HCT116 (cell line): ENCODE measurements around the gene PPFIA2. TPM values are rescaled to one million over a fixed set of nuclear protein-coding genes. Genes with fewer than 3 reads are reported as not detected.

Experiments used
- ATAC-seq: fragments of 200-7000 bp; cut with Tn5 transposase; 2 replicates; pipeline ENCODE4 v1.9.1; 2020; ENCODE audit warnings: mild to moderate bottlenecking, moderate library complexity
- BruUV-seq: library from RNA; stranded (reverse); fragments of 400-500 nt; replicated peaks from 2 replicates; lab custom pipeline; 2021; lab: Mats Ljungman, UMichigan
- CTCF ChIA-PET: fragments of 300-600 bp; sonication (Branson Sonifier 250); formaldehyde crosslinking; loops from one replicate; lab custom pipeline; 2021; ENCODE audit warnings: antibody characterized with exemption; lab: Charles Lee
- POLR2A ChIA-PET: fragments of 300-600, 350-600 bp; sonication (Branson Sonifier 250); formaldehyde crosslinking; loops from one replicate; lab custom pipeline; 2021; ENCODE audit warnings: antibody characterized with exemption; lab: Charles Lee
- RAD21 ChIA-PET, 2 experiments: fragments of 300-600 bp; sonication (Branson Sonifier 250); formaldehyde crosslinking; loops; one replicate each; lab custom pipeline; 2023; ENCODE audit warnings: low total read pairs in 2 of 2; ENCODE audit not compliant: uncharacterized antibody in 2 of 2, unreplicated experiment in 2 of 2, low non-redundant PET in 1 of 2; lab: Charles Lee
- DNase-seq: peaks from one replicate; pipeline ENCODE4 v3.0.0-alpha.2; 2010; ENCODE audit warnings: low read depth, low spot score
- H2AFZ ChIP-seq: fragments of 200-600 bp; shearing (Covaris generic), sonication (generic); 2 replicates; pipeline ENCODE4 v1.6.1; 2017; ENCODE audit warnings: low read depth, mixed run types, mixed read lengths, antibody characterized with exemption, low read length; ENCODE audit not compliant: poor library complexity, severe bottlenecking
- H3K27ac ChIP-seq: 2 replicates; pipeline ENCODE4 v1.5.1; 2012; ENCODE audit warnings: low read depth, low read length
- H3K27me3 ChIP-seq: fragments of 200-600 bp; sonication (generic); 2 replicates; pipeline ENCODE4 v1.6.1; 2016; ENCODE audit warnings: mixed run types, low read length, mixed read lengths; ENCODE audit not compliant: insufficient read depth
- H3K36me3 ChIP-seq, 2 experiments: fragments of 200-500 bp in 1 of 2; fragments of 200-600 bp in 1 of 2; sonication (Bioruptor generic) in 1 of 2; sonication (generic) in 1 of 2; 2 replicates each; pipeline versions ENCODE4 v1.5.1 to v1.6.1; 2014 to 2016; ENCODE audit warnings: low read length in 2 of 2, inconsistent platforms in 1 of 2, mixed read lengths in 1 of 2, mixed run types in 1 of 2; ENCODE audit not compliant: insufficient read depth in 2 of 2, control insufficient read depth in 1 of 2
- H3K4me1 ChIP-seq, 2 experiments: fragments of 200-600 bp in 1 of 2; sonication (generic) in 1 of 2; 2 replicates each; pipeline versions ENCODE4 v1.5.1 to v1.6.1; 2012 to 2017; ENCODE audit warnings: low read length in 2 of 2, inconsistent platforms in 1 of 2, mild to moderate bottlenecking in 1 of 2, mixed read lengths in 1 of 2, mixed run types in 1 of 2, moderate library complexity in 1 of 2; ENCODE audit not compliant: insufficient read depth in 2 of 2, control insufficient read depth in 1 of 2
- H3K4me2 ChIP-seq: fragments of 200-600 bp; sonication (generic); 2 replicates; pipeline ENCODE4 v1.6.1; 2017; ENCODE audit warnings: mixed run types, low read length, mixed read lengths
- H3K4me3 ChIP-seq, 2 experiments: fragments of 200-600 bp in 1 of 2; sonication (generic) in 1 of 2; replicated peaks in 1 of 2; 2 replicates each; pipeline ENCODE4 v1.5.1; 2011 to 2016; ENCODE audit warnings: low read length in 2 of 2, control low read depth in 1 of 2, low read depth in 1 of 2, mild to moderate bottlenecking in 1 of 2, mixed read lengths in 1 of 2, mixed run types in 1 of 2
- H3K79me2 ChIP-seq: fragments of 200-600 bp; sonication (generic); 2 replicates; pipeline ENCODE4 v1.6.1; 2017; ENCODE audit warnings: mild to moderate bottlenecking, mixed run types, low read length, moderate library complexity, mixed read lengths; ENCODE audit not compliant: insufficient read depth
- H3K9ac ChIP-seq: fragments of 200-600 bp; sonication (generic); 2 replicates; pipeline ENCODE4 v1.6.1; 2016; ENCODE audit warnings: low read length, mixed read lengths
- H3K9me2 ChIP-seq: fragments of 200-600 bp; sonication (generic), shearing (Covaris generic); 2 replicates; pipeline ENCODE4 v1.6.1; 2017; ENCODE audit warnings: mixed run types, mild to moderate bottlenecking, moderate library complexity; ENCODE audit not compliant: insufficient read depth
- H3K9me3 ChIP-seq, 2 experiments: fragments of 200-500 bp in 1 of 2; fragments of 200-600 bp in 1 of 2; sonication (Bioruptor generic) in 1 of 2; sonication (generic) in 1 of 2; 2 replicates each; pipeline ENCODE4 v1.6.1; 2014 to 2017; ENCODE audit warnings: low read length in 2 of 2, mixed read lengths in 2 of 2, inconsistent platforms in 1 of 2, low read depth in 1 of 2, mild to moderate bottlenecking in 1 of 2, mixed run types in 1 of 2, moderate library complexity in 1 of 2; ENCODE audit not compliant: control insufficient read depth in 1 of 2, insufficient read depth in 1 of 2
- H4K20me1 ChIP-seq: fragments of 200-600 bp; sonication (generic), shearing (Covaris generic); 2 replicates; pipeline ENCODE4 v1.6.1; 2017; ENCODE audit warnings: mixed run types, mild to moderate bottlenecking, moderate library complexity; ENCODE audit not compliant: insufficient read depth
- CBX3 ChIP-seq: IDR thresholded peaks from 2 replicates; pipeline ENCODE4 v1.6.1; 2012; ENCODE audit warnings: low read depth
- CTCF ChIP-seq, 3 experiments: fragments of 200-600 bp in 1 of 3; sonication (generic) in 1 of 3; IDR thresholded peaks in 2 of 3; conservative IDR thresholded peaks in 1 of 3; 2 replicates each; pipeline ENCODE4 v1.5.1; 2012 to 2017; ENCODE audit warnings: low read depth in 2 of 3, low read length in 2 of 3, antibody characterized with exemption in 1 of 3, borderline replicate concordance in 1 of 3, control low read depth in 1 of 3, mild to moderate bottlenecking in 1 of 3, mixed read lengths in 1 of 3, mixed run types in 1 of 3, moderate library complexity in 1 of 3; ENCODE audit not compliant: insufficient read depth in 1 of 3
- EZH2 ChIP-seq: fragments of 200-600 bp; sonication (generic); IDR thresholded peaks from 2 replicates; pipeline ENCODE4 v1.6.1; 2017; ENCODE audit warnings: antibody characterized with exemption, mixed run types
- EZH2phosphoT487 ChIP-seq: fragments of 200-600 bp; IDR thresholded peaks from 2 replicates; pipeline ENCODE4 v1.6.1; 2018; ENCODE audit warnings: antibody characterized with exemption, borderline replicate concordance
- FOSL1 ChIP-seq: IDR thresholded peaks from 2 replicates; pipeline ENCODE4 v1.6.1; 2012; ENCODE audit warnings: low read depth
- MAX ChIP-seq: IDR thresholded peaks from 2 replicates; pipeline ENCODE4 v1.6.1; 2012
- POLR2A ChIP-seq: IDR thresholded peaks from 2 replicates; pipeline ENCODE4 v1.7.0; 2011; ENCODE audit warnings: borderline replicate concordance; ENCODE audit not compliant: insufficient read depth, insufficient read length; ENCODE audit errors: extremely low read depth
- POLR2AphosphoS5 ChIP-seq: IDR thresholded peaks from 2 replicates; pipeline ENCODE4 v1.6.1; 2011; ENCODE audit warnings: mild to moderate bottlenecking, low read depth, low read length, moderate library complexity
- RAD21 ChIP-seq: IDR thresholded peaks from 2 replicates; pipeline ENCODE4 v1.6.1; 2012; ENCODE audit warnings: low read depth, mild to moderate bottlenecking
- REST ChIP-seq: IDR thresholded peaks from 2 replicates; pipeline ENCODE4 v1.6.1; 2012; ENCODE audit warnings: low read depth
- SIN3A ChIP-seq: IDR thresholded peaks from 2 replicates; pipeline ENCODE4 v1.6.1; 2012; ENCODE audit warnings: low read depth
- SP1 ChIP-seq: IDR thresholded peaks from 2 replicates; pipeline ENCODE4 v1.6.1; 2012; ENCODE audit warnings: low read depth
- SRF ChIP-seq: IDR thresholded peaks from 2 replicates; pipeline ENCODE4 v1.6.1; 2012; ENCODE audit warnings: low read depth
- YY1 ChIP-seq: IDR thresholded peaks from 2 replicates; pipeline ENCODE4 v1.6.1; 2011; ENCODE audit warnings: low read length, low read depth, moderate library complexity, mild to moderate bottlenecking; ENCODE audit not compliant: insufficient replicate concordance; ENCODE audit errors: extremely low read depth
- ZBTB33 ChIP-seq: IDR thresholded peaks from 2 replicates; pipeline ENCODE4 v1.6.1; 2011; ENCODE audit warnings: mild to moderate bottlenecking, low read length, moderate library complexity; ENCODE audit not compliant: insufficient replicate concordance; ENCODE audit errors: extremely low read depth
- ZFX ChIP-seq: fragments of 450-650 bp; IDR thresholded peaks from 2 replicates; pipeline ENCODE4 v1.6.1; 2017
- ZNF274 ChIP-seq: fragments of 200-500 bp; sonication (Bioruptor generic); IDR thresholded peaks from 2 replicates; pipeline ENCODE4 v1.6.1; 2014; ENCODE audit warnings: mild to moderate bottlenecking, low read depth, low read length, inconsistent platforms
- intact Hi-C: fragments of 100-400 bp; cut with micrococcal nuclease; formaldehyde crosslinking; loops from 2 replicates; pipeline ENCODE4 v1.10.0; 2022
- total RNA-seq: library from RNA; stranded (reverse); gene quantifications from one replicate; pipeline ENCODE4 v1.2.1, GENCODE V29; 2021; ENCODE audit not compliant: unreplicated experiment
- TF ChIP-seq, protein P1 (sequence below): IDR thresholded peaks from 2 replicates; pipeline ENCODE4 v1.6.1; 2012

PPFIA2 gene
- total RNA-seq, 1 experiment from 2014 or later, result not detected

DNA sequence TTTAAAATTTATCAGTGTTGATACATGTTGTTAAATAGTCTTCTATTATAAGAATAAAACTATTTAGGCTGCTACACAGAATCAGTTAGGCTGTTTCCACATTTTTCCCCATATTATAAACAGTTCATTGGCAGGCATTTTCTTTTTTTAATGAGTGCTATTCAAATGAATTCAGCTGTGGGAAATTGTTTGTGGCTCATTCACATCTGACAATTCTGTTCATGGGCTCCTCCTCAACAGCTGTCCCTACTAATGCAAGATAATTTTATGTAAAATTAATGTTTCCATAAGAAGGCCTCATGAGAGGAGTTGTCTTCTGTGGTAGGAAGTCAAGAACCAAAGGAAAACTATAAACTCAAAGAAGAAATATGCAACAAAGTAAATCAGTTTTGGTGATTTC, 218.0 kb downstream of the PPFIA2 start:
- Histone ChIP-seq H3K9me2 (no peaks in the 10 kb centered on the region), H3K27ac (no peak overlapping the region), H3K9ac (no peak overlapping the region), H3K36me3 (no peaks in the 10 kb centered on the region), H3K4me2 (no peak overlapping the region), H3K9me3 (no peaks in the 10 kb centered on the region), H4K20me1 (no peaks in the 10 kb centered on the region), H3K4me1 (no peaks in the 10 kb centered on the region), H3K79me2 (no peaks in the 10 kb centered on the region), H3K4me3 (no peak overlapping the region), H2AFZ (no peak overlapping the region), H3K27me3 (no peaks in the 10 kb centered on the region)
- RAD21 ChIA-PET, result no interaction called here
- POLR2A ChIA-PET, result no interaction called here
- CTCF ChIA-PET, result no interaction called here
- no TSS peak for BruUV-seq
- ATAC-seq (no peak), DNase-seq (no peak)
- intact Hi-C loops, result no loop called here
- TF ChIP-seq CBX3, result no peak
- no peak for TF ChIP-seq CTCF (IDR thresholded peaks at IDR 0.05 in 2 of 3, conservative IDR thresholded peaks at IDR 0.05 in 1 of 3; ENCODE audit: borderline replicate concordance in 1 of 3, insufficient read depth in 1 of 3, low read depth in 2 of 3, low read length in 2 of 3)
- no peak for TF ChIP-seq ZFX
- TF ChIP-seq SP1, result no peak
- TF ChIP-seq FOSL1, result no peak
- no peak for TF ChIP-seq RAD21
- no peak for TF ChIP-seq POLR2A
- no peak for TF ChIP-seq EZH2phosphoT487
- no peak for TF ChIP-seq EZH2
- TF ChIP-seq POLR2AphosphoS5, result no peak
- TF ChIP-seq ZNF274, result no peak
- TF ChIP-seq REST, result no peak
- TF ChIP-seq SIN3A, result no peak
- no peak for TF ChIP-seq ZBTB33
- no peak for TF ChIP-seq YY1
- no peak for TF ChIP-seq MAX
- no peak for TF ChIP-seq SRF
- TF ChIP-seq, protein P1, sequence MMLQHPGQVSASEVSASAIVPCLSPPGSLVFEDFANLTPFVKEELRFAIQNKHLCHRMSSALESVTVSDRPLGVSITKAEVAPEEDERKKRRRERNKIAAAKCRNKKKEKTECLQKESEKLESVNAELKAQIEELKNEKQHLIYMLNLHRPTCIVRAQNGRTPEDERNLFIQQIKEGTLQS, result no peak
